HepG2 (cell line): ENCODE measurements around the gene EIF4E1B. TPM values are rescaled to one million over a fixed set of nuclear protein-coding genes. Genes with fewer than 3 reads are reported as not detected.

Source experiments
- GATAD1 ChIP-seq: IDR thresholded peaks from 2 replicates; pipeline ENCODE4 v1.6.1; 2016; ENCODE audit warnings: missing genetic modification reagents, missing compliant biosample characterization
- HHEX ChIP-seq: IDR thresholded peaks from 2 replicates; pipeline ENCODE4 v1.6.1; 2016; ENCODE audit warnings: control low read depth
- TSC22D2 ChIP-seq: sonication (generic); formaldehyde crosslinking; IDR thresholded peaks from 2 replicates; pipeline ENCODE4 v1.5.1; 2020; ENCODE audit warnings: missing genetic modification reagents, mild to moderate bottlenecking, borderline replicate concordance
- ZNF280D ChIP-seq: sonication (generic); formaldehyde crosslinking; IDR thresholded peaks from 2 replicates; pipeline ENCODE4 v1.5.1; 2020; ENCODE audit warnings: mild to moderate bottlenecking, missing genetic modification reagents
- ZNF407 ChIP-seq: sonication (generic); formaldehyde crosslinking; IDR thresholded peaks from one replicate; pipeline ENCODE4 v1.5.1; 2020; ENCODE audit warnings: mild to moderate bottlenecking, missing genetic modification reagents; ENCODE audit errors: not compliant biosample characterization
- ZNF546 ChIP-seq: sonication (generic); formaldehyde crosslinking; conservative IDR thresholded peaks from 2 replicates; pipeline ENCODE4 v1.8.1; 2023; ENCODE audit warnings: mild to moderate bottlenecking, missing genetic modification reagents
- ZNF549 ChIP-seq: sonication (generic); formaldehyde crosslinking; IDR thresholded peaks from 2 replicates; pipeline ENCODE4 v1.5.0; 2020; ENCODE audit warnings: missing genetic modification reagents
- ZSCAN21 ChIP-seq: sonication (generic); formaldehyde crosslinking; IDR thresholded peaks from 2 replicates; pipeline ENCODE4 v1.8.0; 2022; ENCODE audit warnings: mild to moderate bottlenecking, missing genetic modification reagents, moderate library complexity, borderline replicate concordance
- polyA plus RNA-seq, 8 experiments: library from polyadenylated mRNA; depleted of rRNA in 3 of 8; stranded (reverse) in 7 of 8; unstranded in 1 of 8; fragments of >200 nt; fragmentation: Illumina TruSeq in 4 of 8; extraction: Trizol in 4 of 8; gene quantifications; 2 replicates each; pipeline versions ENCODE4 v1.2.1 to v1.2.3, GENCODE V29; 2011 to 2016; ENCODE audit warnings: low read depth in 4 of 8, missing spikeins in 1 of 8, mixed read lengths in 1 of 8; ENCODE audit not compliant: insufficient read depth in 1 of 8
- total RNA-seq, 5 experiments: library from RNA; depleted of rRNA; stranded (reverse); fragments of >200 nt; fragmentation: Illumina TruSeq; extraction: Trizol; gene quantifications; 2 replicates each; pipeline ENCODE4 v1.2.3, GENCODE V29; 2016; ENCODE audit warnings: low read depth in 1 of 5

The EIF4E1B gene
- total and polyA plus RNA-seq, 2 of the 13 experiments (the other 11 are each of a cell fraction or from before 2014, with no cell fraction given): not detected

DNA sequence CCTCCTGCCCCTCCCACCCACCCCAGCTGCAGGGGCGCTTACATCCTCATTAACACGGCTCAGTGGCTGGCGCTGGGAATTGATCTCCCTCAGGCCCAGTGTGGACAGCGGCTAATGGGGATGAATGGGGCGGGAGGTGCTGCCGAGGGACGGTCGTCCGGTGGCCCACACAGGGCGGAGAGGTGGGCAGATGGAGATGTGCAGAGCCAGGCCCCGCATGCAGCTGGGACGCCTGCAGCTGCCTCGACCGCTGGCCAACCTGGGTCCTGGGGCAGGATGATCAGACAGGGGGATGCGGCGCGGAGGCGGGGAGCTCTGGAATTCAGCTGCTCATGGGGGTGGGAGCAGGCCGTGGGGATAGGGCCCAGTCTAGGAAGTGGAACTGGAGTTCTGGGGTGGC, 34.4 kb downstream of the EIF4E1B start (continued):
- TF ChIP-seq ZNF280D (CRISPR knock-in tag) (no peak), ZNF546 (CRISPR knock-in tag) (no peak), GATAD1 (CRISPR knock-in tag) (no peak), HHEX (no peak), ZNF407 (no peak), TSC22D2 (CRISPR knock-in tag) (no peak), ZSCAN21 (CRISPR knock-in tag) (no peak), ZNF549 (CRISPR knock-in tag) (no peak)
